ENCODE results near the gene FUT7.

FUT7 gene

DNA sequence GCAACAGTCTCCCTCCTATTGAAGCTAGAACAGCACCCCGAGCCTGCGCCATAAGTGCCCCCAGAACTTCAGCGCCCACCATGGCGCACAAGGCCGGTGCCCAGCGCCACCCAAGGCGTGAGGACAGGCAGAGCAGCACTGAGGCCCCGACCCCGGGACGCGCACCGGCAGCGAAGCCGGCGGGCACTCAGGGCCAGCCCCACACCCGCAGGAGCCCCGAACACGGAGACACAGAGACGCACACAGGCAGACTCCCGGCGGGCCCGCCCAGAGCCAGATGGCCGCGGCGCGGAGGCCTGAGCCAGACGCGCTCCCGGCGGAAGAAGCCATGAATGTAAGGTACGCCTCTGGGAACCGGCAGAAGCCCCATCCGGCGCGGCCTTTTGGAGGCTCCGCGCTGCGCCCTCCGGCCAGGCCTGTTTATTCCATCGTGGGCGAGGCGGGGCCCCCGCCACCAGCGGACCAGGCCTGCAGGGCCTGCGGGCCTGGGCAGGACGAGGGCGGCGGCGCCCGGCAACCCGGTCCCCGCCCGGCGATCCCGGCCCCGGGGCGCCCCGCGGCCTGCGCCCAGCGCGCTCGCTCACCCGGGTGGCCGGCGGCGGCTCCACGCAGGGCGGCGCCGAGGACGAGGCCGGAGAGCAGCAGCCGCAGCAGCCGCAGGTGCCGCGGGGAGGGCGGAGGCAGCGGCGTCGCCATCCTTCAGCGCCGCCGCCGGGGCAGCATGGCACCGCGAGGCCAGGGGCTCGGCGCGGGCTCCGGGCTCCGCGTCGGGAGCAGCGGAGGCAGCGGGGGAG lies 13.6 kb upstream of the FUT7 start:
- Histone ChIP-seq H3K27me3 (ENCODE audit: control insufficient read depth, insufficient read depth, low read length) (peaks cover 71% of the 10 kb centered on the region), H3K27ac (ENCODE audit: low read depth, low read length) (no peak overlapping the region), H3K9me3 (ENCODE audit: control insufficient read depth, insufficient read depth, low read depth, low read length) (no peaks in the 10 kb centered on the region), H3K4me3 (ENCODE audit: low read depth, low read length) (peak overlapping the region; percentile 78), H3K36me3 (ENCODE audit: control insufficient read depth, insufficient read depth, low read length) (no peaks in the 10 kb centered on the region; the same call in 1 of the 2 replicates), H3K9ac (ENCODE audit: low read length) (no peak overlapping the region), H3K4me1 (ENCODE audit: control insufficient read depth, insufficient read depth, low read length) (peaks cover 6% of the 10 kb centered on the region; the same call in 1 of the 2 replicates)

DNA sequence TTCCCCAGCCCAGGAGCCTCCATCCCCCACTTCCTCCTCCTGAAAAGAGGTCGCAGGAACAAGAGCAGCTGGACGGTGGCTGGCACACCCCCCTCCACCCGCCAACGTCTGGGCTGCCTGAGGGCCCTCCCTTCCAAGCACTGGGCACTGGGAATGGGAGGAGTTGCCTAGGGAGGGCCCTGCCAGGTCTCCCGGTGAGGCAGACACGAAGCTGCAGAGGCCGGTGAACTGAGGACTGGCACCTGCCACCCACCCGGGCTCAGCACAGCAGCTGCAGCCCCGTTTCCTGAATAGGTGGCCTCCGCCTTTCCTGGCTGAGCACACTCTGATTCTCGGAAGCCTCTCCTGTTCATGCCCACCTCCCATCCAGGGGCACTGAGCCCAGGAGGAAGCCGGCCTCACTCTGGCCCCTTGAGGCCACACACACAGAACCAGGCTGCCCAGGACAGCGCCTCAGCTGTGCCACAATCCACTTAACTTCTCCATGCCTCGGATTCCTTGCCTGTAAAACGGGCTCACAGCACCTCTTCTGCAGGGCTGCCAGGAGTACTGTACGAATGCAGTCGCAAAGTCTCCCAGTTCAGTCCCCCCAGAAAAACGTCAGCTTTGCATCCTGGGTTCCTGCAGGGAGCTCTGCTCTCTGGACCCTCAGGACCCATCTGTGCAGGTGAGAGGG lies 12.8 kb upstream of the FUT7 start:
- Histone ChIP-seq H3K4me1 (ENCODE audit: control insufficient read depth, insufficient read depth, low read length) (peaks cover 6% of the 10 kb centered on the region; the same call in 1 of the 2 replicates), H3K27ac (ENCODE audit: low read depth, low read length) (no peak overlapping the region), H3K4me3 (ENCODE audit: low read depth, low read length) (peak overlapping the region; percentile 78), H3K9me3 (ENCODE audit: control insufficient read depth, insufficient read depth, low read depth, low read length) (no peaks in the 10 kb centered on the region), H3K36me3 (ENCODE audit: control insufficient read depth, insufficient read depth, low read length) (peaks cover 5% of the 10 kb centered on the region), H3K9ac (ENCODE audit: low read length) (no peak overlapping the region), H3K27me3 (ENCODE audit: control insufficient read depth, insufficient read depth, low read length) (peaks cover 63% of the 10 kb centered on the region)

DNA sequence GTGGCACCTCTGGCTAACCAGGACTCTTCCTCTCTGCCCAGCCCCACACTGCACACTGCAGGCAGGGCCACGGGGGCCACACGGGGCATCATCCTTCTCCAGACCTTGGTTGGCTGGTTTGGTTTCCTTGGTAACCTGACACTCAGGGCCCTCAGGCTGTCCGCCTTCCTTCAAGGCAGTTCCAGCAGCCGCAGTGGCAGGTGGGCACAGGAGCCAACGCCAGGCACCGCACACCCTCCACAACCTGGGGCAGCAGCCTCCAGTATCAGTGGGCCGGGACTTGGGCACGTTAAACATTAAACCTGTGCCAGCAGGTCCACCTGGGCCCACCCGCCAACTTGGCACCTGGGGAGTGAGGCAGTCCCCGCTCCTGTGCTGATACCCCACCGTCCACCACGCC lies 12.1 kb upstream of the FUT7 start:
- Histone ChIP-seq H3K9ac (ENCODE audit: low read length) (no peak overlapping the region), H3K4me1 (ENCODE audit: control insufficient read depth, insufficient read depth, low read length) (peaks cover 2% of the 10 kb centered on the region; the same call in 1 of the 2 replicates), H3K36me3 (ENCODE audit: control insufficient read depth, insufficient read depth, low read length) (peaks cover 10% of the 10 kb centered on the region), H3K4me3 (ENCODE audit: low read depth, low read length) (no peak overlapping the region), H3K9me3 (ENCODE audit: control insufficient read depth, insufficient read depth, low read depth, low read length) (no peaks in the 10 kb centered on the region), H3K27ac (ENCODE audit: low read depth, low read length) (no peak overlapping the region), H3K27me3 (ENCODE audit: control insufficient read depth, insufficient read depth, low read length) (peaks cover 57% of the 10 kb centered on the region)

DNA sequence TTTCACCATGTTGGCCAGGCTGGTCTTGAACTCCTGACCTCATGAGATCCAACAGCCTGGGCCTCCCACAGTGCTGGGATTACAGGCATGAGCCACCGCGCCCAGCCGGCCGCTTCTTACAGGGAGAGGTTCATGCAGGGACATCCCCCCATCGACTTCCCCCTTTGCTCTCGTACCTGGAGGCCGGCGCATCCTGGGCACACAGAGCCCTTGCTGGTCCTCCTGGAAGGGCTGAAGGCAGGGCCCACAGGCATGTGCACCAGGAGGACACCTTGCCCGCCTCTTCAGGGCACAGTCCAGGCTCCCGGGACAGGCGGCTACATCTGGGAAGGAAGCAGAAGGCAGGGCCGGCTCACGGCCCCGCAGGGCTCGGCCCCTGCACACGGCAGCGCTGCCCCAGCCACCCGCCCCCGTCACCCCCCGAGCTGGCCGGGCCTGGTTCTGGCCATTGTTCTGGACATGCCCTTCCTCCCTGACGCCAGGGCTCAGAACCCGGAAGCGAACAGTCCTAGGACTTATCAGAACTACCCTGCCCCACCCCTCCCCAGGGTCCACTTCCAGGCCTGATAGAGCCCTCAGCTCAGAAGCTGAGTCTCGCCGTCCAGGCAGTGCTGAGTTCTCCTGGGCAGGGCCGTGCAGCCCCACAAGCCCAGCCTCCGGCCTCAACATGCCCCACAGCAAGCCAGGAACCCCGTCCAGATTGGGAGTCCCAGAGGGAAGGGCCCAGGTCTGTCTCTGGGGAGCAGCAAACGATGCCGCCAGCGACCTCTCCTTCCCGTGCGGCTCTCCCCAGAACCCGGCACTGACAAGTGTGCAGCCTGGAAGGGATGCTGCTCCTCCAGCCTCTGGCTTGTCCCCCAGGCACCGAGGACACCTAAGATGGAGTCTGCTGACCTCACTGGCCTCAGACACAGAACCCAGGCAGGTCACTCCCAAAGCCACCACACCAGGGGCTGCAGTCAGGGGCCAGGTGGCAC lies 11.2 kb upstream of the FUT7 start:
- peaks cover 48% of the 10 kb centered on the region for H3K27me3 ChIP-seq (ENCODE audit: control insufficient read depth, insufficient read depth, low read length)
- H3K9me3 ChIP-seq (ENCODE audit: control insufficient read depth, insufficient read depth, low read depth, low read length), result no peaks in the 10 kb centered on the region
- H3K27ac ChIP-seq (ENCODE audit: low read depth, low read length), result no peak overlapping the region
- peaks cover 15% of the 10 kb centered on the region for H3K36me3 ChIP-seq (ENCODE audit: control insufficient read depth, insufficient read depth, low read length)
- no peak overlapping the region for H3K4me3 ChIP-seq (ENCODE audit: low read depth, low read length)
- no peak overlapping the region for H3K9ac ChIP-seq (ENCODE audit: low read length)
- H3K4me1 ChIP-seq (ENCODE audit: control insufficient read depth, insufficient read depth, low read length), result no peaks in the 10 kb centered on the region

DNA sequence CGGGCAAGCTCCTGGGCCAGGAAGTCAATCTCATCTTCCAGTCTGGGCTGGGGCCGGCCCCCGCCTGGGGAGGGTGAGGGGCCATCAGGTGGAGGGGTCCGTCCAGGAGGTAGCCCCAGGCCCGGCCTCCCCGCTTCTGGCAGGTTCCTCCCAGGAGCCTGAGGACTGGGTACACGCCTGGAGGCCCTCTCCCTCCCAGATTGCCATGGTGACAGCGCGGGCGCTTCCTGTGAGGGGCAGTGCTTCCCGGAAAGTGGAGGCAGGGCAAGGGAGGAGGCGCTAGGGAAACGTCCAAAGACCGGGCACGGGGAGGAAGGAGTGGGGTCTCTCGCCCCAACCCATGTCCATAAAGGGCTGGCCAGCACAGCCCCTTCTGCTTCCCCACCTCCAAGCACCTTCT lies 9.2 kb upstream of the FUT7 start:
- Histone ChIP-seq H3K9ac (ENCODE audit: low read length) (no peak overlapping the region), H3K36me3 (ENCODE audit: control insufficient read depth, insufficient read depth, low read length) (peaks cover 15% of the 10 kb centered on the region), H3K27me3 (ENCODE audit: control insufficient read depth, insufficient read depth, low read length) (peaks cover 30% of the 10 kb centered on the region)

DNA sequence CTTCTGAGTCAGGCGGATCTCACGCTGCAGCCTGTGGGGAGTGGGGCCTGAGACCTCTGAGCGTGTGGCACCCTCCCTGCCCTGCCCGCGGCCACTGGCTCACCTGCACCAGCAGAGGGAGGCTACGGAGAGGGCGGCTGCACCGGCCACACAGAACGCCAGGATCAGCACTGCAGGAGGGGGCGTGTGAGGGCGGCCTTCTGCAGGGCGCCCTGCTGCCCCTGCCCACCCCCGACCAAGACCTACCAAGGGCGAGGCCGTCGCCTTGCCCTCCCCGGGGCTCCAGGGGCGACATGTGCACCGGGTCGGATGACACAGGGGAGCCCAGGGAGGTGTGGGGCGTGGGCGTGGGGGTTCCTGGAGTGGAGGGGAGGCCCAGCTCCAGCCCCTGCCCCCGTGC lies 8.7 kb upstream of the FUT7 start:
- Histone ChIP-seq H3K9me3 (ENCODE audit: control insufficient read depth, insufficient read depth, low read depth, low read length) (no peaks in the 10 kb centered on the region), H3K36me3 (ENCODE audit: control insufficient read depth, insufficient read depth, low read length) (peaks cover 15% of the 10 kb centered on the region), H3K9ac (ENCODE audit: low read length) (no peak overlapping the region)

More for the DNA sequence above, 9.2 kb upstream of the FUT7 start:
- Histone ChIP-seq H3K27ac (ENCODE audit: low read depth, low read length) (no peak overlapping the region), H3K4me3 (ENCODE audit: low read depth, low read length) (no peak overlapping the region), H3K4me1 (ENCODE audit: control insufficient read depth, insufficient read depth, low read length) (no peaks in the 10 kb centered on the region), H3K9me3 (ENCODE audit: control insufficient read depth, insufficient read depth, low read depth, low read length) (no peaks in the 10 kb centered on the region)

DNA sequence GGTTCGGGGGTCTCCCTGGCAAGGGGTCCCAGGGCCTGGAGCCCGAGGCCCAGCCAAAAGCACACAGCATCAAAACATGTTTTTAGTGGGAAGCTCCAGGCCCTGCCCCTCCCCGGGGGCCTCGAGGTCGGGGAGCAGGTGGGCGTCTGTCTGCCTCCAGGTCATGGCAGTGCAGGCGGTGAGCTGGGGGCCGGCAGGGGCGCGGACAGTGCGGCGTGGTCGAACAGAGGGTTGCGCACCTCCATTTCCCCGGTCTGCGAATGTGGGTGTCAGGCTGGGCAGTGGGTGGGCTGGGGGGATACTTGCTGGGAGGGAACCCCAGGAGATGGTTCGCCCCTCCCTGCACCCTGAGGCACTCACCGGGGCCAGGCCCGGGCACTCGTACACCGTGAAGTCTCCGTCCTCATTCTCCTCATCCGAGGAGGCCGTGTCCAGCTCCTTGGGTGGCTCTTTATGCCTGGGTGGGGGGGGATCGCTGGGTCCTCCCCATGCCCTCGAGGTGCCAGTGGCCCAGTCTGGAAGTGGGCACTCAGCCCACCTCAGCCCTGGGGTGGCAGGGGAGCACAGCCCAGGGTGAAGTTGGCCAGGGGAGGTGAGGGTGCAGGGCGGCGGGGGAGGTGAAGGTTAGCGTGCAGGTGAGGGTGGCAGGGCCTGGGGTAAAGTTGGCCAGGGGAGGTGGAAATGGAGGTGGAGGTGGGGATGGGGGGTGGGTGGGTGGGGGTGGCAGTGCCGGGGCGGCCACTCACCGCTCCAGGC lies 7.9 kb upstream of the FUT7 start:
- Histone ChIP-seq H3K27ac (ENCODE audit: low read depth, low read length) (no peak overlapping the region), H3K36me3 (ENCODE audit: control insufficient read depth, insufficient read depth, low read length) (peaks cover 15% of the 10 kb centered on the region), H3K27me3 (ENCODE audit: control insufficient read depth, insufficient read depth, low read length) (peaks cover 20% of the 10 kb centered on the region), H3K9me3 (ENCODE audit: control insufficient read depth, insufficient read depth, low read depth, low read length) (no peaks in the 10 kb centered on the region), H3K9ac (ENCODE audit: low read length) (no peak overlapping the region), H3K4me1 (ENCODE audit: control insufficient read depth, insufficient read depth, low read length) (no peaks in the 10 kb centered on the region), H3K4me3 (ENCODE audit: low read depth, low read length) (no peak overlapping the region)

More for the DNA sequence above, 8.7 kb upstream of the FUT7 start:
- Histone ChIP-seq H3K4me3 (ENCODE audit: low read depth, low read length) (no peak overlapping the region), H3K27me3 (ENCODE audit: control insufficient read depth, insufficient read depth, low read length) (peaks cover 25% of the 10 kb centered on the region), H3K4me1 (ENCODE audit: control insufficient read depth, insufficient read depth, low read length) (no peaks in the 10 kb centered on the region), H3K27ac (ENCODE audit: low read depth, low read length) (no peak overlapping the region)

DNA sequence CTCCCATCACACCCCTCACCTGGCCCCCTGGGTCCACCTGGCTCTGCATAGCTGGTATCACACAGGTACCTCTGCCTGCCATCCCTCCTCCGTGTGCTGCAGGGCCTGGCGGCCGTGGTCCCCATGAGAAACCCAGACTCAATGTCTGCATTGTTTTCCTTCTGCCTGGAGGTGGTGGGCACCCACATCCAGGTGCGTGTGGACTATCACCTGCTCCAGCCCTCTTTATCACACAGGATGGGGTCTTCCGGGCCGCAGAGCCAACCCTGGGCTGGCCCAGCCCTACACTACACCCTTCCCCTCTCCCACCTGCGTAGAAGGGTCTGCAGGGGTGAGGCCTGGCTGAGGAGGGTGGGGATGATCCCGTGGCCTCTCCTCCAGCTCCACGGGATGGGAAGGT lies 7.0 kb upstream of the FUT7 start:
- no peaks in the 10 kb centered on the region for H3K4me1 ChIP-seq (ENCODE audit: control insufficient read depth, insufficient read depth, low read length)
- H3K4me3 ChIP-seq (ENCODE audit: low read depth, low read length), result no peak overlapping the region
- H3K36me3 ChIP-seq (ENCODE audit: control insufficient read depth, insufficient read depth, low read length), result peaks cover 15% of the 10 kb centered on the region
- H3K9me3 ChIP-seq (ENCODE audit: control insufficient read depth, insufficient read depth, low read depth, low read length), result no peaks in the 10 kb centered on the region
- H3K27ac ChIP-seq (ENCODE audit: low read depth, low read length), result no peak overlapping the region
- peaks cover 16% of the 10 kb centered on the region; the same call in 1 of the 2 replicates for H3K27me3 ChIP-seq (ENCODE audit: control insufficient read depth, insufficient read depth, low read length)
- no peak overlapping the region for H3K9ac ChIP-seq (ENCODE audit: low read length)

DNA sequence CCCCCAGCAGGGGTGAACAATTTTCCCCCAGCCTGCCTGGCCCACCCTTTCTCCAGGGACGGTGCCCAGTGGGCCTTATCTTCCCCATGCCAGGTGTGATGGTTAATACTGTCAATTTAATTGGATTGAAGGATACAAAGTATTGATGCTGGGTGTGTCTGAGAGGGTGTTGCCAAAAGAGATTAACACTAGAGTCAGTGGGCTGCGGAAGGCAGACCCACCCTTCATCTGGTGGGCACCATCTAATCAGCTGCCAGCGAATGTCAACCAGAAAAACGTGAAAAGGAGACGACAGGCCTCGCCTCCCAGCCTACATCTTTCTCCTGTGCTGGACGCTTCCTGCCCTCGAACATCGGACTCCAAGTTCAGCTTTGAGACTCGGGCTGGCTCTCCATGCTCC lies 5.6 kb upstream of the FUT7 start:
- Histone ChIP-seq H3K36me3 (ENCODE audit: control insufficient read depth, insufficient read depth, low read length) (peaks cover 15% of the 10 kb centered on the region), H3K9ac (ENCODE audit: low read length) (no peak overlapping the region), H3K9me3 (ENCODE audit: control insufficient read depth, insufficient read depth, low read depth, low read length) (no peaks in the 10 kb centered on the region), H3K27me3 (ENCODE audit: control insufficient read depth, insufficient read depth, low read length) (peaks cover 7% of the 10 kb centered on the region; the same call in 1 of the 2 replicates), H3K4me1 (ENCODE audit: control insufficient read depth, insufficient read depth, low read length) (no peaks in the 10 kb centered on the region), H3K27ac (ENCODE audit: low read depth, low read length) (no peak overlapping the region), H3K4me3 (ENCODE audit: low read depth, low read length) (no peak overlapping the region)

DNA sequence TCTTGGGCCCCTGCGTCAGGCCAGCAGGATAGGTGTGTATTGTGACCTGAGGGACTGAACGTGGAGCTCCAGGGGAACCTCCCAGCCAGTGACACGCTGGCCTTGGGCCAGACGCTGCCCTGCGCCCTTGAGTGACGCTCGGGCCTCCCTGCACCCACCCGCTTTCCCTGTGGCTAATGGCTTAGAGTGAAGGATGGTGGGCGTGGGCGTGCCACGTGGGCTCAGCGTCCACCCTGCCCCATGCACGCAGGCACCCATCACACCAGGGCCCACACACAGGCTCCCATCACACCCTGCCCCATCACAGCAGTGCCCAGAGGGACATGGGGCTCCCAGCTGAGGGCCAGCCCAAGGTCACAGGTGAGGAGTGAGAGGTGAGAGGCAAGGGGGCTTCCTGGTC lies 5.1 kb upstream of the FUT7 start:
- no peak overlapping the region for H3K27ac ChIP-seq (ENCODE audit: low read depth, low read length)
- H3K4me3 ChIP-seq (ENCODE audit: low read depth, low read length), result no peak overlapping the region
- H3K9me3 ChIP-seq (ENCODE audit: control insufficient read depth, insufficient read depth, low read depth, low read length), result no peaks in the 10 kb centered on the region
- peaks cover 15% of the 10 kb centered on the region for H3K36me3 ChIP-seq (ENCODE audit: control insufficient read depth, insufficient read depth, low read length)
- no peak overlapping the region for H3K9ac ChIP-seq (ENCODE audit: low read length)
- H3K27me3 ChIP-seq (ENCODE audit: control insufficient read depth, insufficient read depth, low read length), result peaks cover 7% of the 10 kb centered on the region; the same call in 1 of the 2 replicates
- no peaks in the 10 kb centered on the region for H3K4me1 ChIP-seq (ENCODE audit: control insufficient read depth, insufficient read depth, low read length)

Data from HUES6 (cell line).